Activated CD4-positive, CD25-positive, alpha-beta regulatory T cell treated with anti-CD3 and anti-CD28 coated beads, Interleukin-2, amount 50 U/mL, for 72 hours (primary cell): ENCODE data around the gene INTS13.
"Not testable (repeated sequence)": the region's sequence is repeated elsewhere in the genome, so short reads cannot be mapped to it uniquely, and the experiment has no call there.

Experiments used
- DNase-seq: peaks from one replicate; pipeline ENCODE4 v3.0.0; 2021

Gene INTS13

DNA sequence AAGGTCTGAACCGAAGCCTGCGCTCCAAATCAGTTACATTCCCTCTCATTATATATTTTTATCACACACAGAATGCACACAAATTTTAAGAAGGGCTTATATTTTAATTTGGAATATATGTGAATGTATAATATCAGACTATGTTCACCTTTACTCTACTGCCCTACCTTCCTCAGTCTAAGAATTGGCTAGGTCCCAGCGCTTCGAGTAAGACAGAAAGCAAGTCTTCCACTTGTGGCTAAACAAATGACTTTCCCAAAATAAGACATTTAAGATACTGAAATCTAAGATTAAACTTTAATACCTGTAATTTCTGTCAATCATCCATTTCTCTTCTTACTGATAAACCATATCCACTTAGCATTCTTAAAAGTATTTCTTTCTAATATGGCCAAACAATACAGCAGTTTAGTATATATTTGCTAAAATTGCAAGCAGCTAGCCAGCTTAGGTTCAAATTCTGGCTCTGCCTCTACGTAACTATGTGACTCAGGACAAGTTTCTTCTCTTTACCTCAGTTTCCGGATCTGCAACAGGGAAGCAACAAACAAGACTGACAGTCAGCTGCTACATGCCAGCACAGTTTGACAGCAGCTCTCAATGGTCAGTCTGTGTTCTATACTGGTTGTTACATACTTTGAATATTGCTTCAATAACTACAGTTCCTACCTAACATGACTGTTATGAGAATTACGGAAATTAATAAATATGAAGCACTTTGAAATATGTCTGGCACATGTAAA, 2.0 kb downstream of the INTS13 start:
- DNase-seq, result no peak

DNA sequence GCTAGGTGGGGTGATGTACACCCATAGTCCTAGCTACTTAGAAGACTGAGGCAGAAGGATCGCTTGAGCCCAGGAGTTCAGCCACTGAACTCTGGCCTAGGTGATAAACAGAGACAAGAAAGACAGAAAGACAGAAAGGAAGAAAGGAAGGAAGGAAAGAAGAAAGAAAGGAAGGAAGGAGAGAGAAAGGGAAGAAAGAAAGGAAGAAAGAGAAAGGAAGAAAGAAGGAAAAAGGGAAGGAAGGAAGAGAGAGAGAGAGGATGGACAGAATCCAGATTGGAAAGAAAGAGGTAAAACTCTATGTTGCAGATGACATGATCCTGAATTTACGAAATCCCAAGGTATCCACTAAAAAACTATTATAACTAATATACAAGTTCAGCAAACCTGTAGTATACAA, 8.2 kb downstream of the INTS13 start:
- DNase-seq, result no peak

DNA sequence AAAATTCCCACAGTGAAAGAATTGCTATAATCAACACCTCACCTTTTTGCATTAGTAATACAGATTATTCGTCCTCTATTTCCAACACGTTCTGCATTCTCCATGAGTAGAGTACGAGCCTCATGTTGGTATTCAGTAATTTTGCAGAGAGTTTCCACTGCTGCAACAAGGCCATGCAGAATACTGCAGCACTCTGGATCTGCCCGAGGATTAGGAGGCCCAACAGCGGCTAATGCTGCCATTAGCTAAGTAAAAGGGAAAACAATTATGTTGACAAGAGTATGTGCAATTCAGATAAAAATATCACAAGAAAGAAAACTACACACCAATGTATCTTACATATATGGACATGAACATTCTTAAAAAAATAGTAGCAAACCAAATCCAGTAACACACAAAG, 9.1 kb downstream of the INTS13 start:
- no peak for DNase-seq

DNA sequence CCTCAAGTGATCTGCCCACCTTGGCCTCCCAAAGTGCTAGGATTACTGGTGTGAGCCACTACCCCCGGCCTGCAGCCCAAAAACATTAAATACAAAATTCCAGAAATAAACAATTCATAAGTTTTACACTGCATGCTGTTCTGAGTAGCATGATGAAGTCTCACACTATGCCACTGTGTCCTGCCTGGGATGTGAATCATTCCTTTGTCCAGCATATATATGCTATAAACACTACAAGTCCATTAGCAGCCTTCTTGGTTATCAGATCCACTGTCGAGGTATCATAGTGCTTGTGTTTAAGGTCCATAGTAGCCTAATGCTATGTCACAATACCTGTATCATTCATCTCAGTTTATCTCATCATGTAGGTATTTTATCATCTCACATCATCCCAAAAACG, 15.9 kb downstream of the INTS13 start:
- DNase-seq, result no peak

DNA sequence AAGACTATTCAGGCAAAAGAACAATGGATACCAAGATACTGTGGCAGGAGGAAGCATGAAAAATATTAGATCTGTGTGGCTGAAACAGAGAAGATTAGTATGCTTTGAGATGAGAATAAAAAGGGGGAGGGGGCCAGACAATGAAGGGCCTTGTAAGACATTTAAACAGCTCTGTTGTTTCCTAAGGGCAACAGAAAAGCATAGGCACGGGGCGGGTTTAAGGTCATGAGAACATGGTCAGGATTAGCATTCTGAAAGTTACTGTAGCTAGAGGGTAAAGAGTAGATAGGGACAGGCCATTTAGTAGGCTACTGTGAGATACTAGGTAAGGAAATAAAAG, 18.6 kb downstream of the INTS13 start:
- DNase-seq, result no peak

DNA sequence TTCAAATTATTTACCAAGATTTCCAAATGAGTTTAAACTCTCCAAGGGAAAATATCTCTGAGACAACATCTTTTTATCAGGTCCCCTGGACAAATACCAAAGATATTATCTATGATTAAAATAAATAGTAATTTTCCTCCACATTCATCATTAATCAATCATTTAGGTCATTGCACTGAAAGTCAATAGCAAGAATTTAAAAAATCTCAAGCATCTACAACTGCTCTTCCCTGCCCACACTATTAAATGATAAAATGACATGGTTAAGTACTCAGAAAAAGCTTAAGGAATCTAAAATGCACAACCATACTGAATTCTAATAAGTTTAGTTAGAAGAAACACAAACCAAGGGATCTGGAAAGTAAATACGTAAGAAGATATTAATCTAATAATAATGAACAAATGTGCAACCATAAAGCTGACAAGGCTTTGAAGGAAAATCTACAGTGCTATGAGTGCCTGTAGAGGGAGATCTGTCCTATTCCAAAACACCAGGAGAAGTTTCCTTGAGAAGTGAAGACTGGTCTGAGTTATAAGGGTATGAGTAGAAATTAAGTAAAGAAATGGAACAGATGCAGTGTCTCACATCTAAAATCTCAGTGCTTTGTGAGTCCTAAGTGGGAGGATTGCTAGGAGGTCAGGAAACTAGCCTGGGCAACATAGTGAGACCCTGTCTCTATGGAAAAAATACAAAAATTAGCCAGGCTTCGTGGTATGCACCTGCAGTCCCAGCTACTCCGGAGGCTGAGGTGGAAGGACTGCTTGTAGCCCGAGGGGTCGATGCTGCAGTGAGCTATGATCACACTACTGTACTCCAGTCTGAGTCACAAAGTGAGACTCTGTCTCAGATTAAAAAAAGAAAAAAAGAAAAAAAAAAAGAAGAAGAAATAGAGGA, 19.2 kb downstream of the INTS13 start:
- DNase-seq, result no peak

DNA sequence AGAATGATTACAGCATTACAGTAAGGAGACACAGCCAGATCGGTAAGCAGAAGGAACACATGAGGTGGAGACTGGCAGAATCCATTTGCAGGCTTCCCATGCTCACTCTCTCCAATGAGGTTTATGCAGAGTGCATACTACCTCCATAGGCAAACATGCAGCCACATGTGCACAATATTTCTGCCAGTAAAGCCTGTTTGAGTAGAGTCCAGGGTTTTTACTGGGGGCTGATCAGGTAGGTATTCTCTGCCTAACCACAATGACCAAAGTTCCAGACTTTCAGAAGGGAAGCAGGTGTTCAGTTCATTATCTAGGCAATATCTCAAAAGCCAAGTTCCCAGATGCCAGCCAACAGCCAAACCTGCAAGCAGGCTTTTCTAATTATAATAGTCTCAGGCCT, 31.1 kb downstream of the INTS13 start:
- DNase-seq, result no peak

DNA sequence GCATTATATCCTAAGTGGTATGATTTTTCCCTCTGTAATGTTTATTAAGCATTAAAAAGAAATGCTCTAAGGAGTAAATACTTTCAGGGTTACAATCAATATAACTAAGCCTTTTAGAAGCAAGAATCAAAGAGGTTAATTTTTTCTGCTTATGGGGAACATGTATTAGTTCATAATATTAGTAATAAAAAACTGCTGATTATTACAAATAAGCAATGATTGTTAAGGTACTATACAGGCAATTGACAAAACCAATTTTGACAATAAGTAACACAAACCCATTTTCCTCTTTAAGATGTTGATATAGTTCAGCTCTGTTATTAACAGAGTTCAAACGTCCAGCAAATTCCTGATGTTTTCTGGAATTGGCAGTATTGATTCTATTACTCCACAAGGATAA, 31.8 kb downstream of the INTS13 start:
- no peak for DNase-seq

DNA sequence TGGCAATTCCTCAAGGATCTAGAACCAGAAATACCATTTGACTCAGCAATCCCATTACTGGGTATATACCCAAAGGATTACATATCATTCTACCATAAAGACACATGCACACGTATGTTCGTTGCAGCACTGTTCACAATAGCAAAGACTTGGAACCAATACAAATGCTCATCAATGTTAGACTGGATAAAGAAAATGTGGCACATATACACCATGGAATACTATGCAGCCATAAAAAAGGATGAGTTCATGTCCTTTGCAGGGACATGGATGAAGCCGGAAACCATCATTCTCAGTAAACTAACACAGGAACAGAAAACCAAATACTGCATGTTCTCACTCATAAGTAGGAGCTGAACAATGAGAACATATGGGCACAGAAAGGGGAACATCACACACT, 34.4 kb downstream of the INTS13 start:
- not testable (repeated sequence) for DNase-seq

DNA sequence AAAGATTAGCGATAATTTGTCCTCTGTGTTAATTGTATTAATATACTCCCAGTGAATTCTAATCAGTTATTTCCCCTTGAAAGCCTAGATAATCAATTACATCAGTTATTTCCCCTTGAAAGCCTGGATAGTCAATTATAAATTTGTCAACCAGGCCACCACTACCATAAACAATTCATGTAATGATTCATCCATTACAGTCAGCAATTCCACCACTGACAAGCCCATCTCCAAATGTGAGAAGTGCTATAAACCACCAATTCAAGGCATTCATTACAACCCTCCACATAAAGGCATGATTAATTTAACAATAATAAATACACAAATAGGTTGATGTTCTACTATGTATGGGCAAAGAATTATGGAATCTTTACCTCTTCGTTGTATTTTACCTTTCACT, 40.9 kb downstream of the INTS13 start:
- no peak for DNase-seq

DNA sequence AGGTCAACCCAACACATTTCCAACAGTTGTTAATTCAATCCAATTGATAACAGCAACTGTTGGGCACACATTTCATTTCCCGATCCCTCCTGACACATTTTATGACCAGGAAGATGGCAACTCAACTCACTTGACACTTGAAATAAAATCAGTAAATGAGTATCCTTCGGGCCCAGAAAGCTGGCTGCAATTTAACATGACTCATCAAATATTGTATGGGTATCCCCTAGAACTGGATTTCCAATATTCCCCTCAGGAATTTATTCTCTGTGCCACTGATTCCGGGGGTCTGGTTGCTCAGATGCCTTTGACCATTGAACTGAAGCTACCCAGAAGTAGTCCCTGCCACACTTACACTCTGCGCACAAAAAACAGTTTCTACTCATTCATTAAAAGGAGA, 42.1 kb downstream of the INTS13 start:
- DNase-seq, result no peak

DNA sequence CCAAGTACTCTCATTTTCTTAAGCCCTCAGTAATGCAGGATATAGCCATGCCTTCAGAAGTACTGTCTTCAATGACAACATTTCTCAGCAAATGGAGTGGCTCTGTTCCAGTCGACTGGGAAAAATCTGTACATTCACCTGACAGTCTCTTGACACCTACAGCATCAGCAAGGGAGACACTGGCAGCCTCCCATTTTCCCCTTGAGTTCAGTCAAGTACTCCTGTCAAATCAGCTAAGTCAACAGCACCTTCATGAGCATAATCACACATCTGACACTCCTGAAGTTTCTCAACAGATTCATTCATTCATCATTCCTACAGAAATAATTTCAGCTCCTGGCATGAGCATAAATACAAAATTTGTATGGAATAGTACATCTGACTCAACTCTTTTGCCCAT, 46.1 kb downstream of the INTS13 start:
- DNase-seq, result no peak

DNA sequence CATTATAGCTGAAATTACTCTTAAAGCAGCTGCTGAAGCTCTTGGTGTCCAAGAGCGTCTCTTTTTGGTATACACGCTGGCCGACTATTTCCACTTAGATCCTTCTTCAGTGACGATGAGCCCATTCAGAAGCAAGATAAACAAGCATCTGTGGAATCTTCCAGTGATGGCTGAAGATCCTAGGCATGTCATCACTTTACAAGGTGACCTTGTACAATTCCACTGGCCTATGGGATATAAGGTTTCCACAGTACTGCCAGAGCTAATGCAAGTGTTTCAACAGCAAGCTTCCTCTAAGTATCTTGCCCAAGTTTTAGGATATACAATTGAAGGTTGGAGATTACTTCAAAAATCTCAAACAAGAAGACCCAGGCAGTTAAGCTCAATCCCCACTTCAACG, 47.0 kb downstream of the INTS13 start:
- DNase-seq, result no peak

DNA sequence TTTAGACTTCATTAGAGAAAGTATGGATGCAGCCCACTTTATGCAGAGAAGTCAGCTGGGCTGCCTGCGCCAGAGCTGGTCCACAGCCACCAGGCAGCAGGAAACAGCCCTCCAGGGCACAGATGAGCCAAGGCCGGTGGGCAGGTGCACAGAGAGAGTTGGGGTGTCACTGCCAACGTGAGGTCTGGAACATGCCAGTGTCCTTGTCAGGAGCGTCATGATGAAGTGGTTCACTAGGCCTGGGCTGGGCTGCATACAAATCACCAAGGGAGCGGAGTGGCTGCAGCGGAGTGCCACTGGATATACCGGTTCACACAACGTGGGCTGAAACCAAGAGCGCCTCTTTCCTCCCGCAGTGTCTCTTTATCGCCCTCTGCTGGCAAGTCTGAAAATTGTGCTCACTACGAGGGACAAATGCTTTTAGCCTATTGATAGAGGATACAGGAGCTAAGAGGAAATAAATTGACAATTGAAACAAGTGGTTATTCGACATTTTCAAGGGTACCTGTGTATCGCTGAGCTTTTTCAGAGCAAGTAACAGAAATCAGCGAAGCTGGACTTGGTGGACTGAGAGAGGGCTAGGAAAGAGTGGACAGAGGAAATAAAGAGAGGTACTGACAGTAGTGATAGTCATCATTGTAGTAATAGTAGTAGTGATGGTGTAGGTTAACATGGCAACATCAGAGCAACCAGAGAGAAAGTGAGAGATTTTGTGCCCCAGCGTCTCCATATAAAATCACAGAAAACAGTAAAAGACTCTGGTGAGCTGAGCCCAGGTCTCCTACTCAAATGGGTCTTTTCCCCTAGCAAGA, 52.8 kb downstream of the INTS13 start:
- DNase-seq, result peak; percentile 77

DNA sequence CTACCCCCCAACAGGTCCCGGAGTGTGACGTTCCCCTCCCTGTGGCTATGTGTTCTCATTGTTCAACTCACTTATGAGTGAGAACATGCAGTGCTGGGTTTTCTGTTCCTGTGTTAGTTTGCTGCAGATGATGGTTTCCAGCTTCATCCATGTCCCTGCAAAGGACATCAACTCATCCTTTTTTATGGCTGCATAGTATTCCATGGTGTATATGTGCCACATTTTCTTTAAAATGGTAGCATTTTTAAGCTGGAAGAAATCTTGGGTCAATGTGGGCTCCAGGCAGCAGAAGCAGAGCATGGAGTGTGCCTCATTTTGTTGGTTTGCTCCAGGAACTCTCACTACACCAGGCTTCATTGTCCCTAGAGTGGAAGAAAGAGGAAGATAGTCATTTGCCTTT, 57.2 kb downstream of the INTS13 start:
- no peak for DNase-seq

DNA sequence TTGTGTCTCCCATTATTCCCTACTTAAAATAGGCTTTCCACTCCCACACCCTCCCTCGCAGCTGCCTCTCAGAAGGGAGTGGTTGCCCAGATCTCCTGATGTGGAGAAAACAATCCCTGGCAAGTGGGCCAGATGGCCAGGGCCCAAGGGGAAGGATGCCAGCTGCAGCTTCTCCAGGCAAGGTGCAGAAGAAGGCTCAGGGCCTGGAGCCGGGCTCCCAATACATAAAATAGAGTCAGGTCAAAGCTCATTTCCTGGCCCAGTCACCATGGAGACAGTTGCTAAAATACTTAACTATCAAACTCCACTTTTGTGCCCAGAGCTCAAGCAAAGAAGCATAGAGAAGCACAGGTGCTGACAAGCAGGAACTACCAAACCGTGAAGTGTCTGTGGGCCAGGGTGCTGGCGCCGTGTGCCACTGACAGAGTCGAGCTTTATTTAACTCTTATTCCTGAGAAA, 59.1 kb downstream of the INTS13 start:
- no peak for DNase-seq

DNA sequence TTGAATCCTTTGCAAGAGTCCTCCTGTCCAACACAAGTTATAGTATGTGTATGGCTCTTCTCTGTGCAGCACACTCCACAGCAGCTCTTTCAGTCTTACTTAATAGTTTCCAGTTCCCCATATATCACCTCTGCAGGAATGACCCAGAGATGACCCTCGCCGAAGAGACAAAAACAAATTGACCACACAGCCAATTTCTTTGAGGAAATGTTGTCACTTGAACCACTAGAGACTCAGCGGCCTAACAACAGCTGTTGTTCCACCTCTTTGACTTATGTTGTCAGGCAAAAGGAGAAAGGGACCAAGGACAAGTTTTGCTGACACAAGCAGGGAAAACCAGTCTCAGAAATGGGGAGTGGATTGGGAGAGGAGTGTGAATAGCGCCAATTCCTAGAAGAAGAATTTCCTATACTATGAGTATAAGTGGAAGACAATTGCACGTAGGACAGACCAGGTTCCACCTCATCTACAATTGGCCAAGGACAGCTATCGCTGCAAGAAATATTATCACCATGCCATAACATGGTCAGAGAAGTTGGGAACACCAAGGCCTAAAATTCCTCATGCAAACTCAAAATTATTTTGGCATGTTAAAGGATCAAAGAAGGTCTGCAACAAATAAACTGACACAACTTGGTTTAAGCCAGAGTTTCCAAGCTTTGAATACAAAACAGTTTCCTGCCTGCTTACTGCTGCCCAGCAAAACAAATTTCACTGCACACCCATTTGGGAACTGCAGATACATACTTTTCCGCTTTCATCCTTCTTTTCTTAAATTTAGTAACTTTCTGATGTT, 63.1 kb downstream of the INTS13 start:
- no peak for DNase-seq

DNA sequence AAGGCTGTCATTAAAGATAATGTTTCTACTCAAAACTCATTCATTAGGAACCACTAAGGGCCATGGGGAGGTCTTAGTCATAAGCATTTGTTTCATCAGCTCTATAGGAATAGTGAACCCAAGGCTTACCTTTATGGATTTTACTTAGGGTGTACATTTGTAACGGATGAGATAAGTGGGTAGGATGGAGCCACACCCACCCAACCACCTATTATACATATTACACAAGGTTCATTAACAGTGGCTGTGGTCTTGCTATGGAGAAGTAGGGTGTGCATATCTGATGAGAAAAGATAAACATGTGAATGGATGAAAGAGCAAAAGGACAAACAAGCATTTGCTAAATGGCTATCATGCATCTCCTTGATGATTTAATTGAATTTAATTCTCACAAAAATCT, 65.2 kb downstream of the INTS13 start:
- no peak for DNase-seq

DNA sequence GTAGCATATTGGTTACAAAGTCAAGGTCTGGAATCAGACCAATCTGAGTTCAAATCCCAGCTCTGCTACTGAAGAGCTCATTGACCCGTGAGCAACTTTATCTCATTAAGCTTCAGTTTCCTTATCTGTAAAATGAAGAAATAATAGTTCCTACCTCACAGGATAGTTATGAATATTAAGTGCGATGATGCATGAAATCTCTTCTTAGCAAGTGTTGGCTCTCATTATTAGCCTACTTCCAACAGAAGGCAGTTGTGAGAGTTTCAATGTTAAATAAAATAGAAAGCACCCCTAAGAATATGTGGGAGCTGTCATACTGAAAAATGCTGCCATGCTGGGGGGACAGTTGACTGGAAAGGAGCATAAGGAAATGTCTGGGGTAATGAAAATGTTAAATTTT, 65.8 kb downstream of the INTS13 start:
- DNase-seq, result no peak

DNA sequence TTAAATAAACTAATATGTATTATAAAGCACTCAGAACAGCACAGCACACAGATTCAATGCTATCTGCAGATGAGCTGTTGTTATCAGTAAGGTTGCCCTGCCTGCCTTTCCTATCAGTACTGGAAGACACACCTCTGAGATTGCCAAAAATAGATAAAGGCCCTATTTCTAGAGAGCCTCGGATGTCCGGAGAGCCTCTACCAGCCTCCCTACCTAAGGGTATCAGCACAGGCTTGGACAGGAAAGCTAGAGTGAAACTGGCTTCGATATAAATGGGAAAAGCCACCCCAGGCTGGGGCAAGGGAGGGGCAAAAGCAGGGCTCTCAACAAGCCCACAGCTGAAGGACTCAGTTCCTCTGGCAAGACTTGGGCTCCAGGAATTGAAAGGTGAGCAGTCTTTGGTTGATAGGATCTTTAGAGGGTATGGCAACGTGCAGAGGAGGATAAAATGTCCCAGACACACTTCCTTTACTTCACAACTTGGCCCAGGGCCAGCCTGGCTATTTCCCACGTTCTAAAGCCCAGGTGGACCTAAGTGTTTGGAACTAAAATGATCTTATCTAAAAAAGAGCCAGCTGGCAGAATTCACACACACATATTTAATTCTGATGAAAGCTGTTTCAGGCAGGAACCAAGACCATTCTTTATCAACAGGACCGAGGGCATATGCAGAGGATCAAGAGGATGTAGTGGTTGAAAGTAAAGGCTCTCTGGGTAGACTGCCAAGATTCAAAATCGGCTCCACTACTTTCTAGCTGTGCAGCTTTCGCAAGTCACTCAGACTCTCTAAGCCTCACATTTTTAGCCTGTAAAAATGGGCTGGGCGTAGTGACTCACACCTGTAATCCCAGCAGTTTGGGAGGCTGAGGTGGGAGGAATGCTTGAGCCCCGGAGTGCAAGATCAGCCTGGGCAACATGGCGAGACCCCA, 67.0 kb downstream of the INTS13 start:
- DNase-seq, result no peak

DNA sequence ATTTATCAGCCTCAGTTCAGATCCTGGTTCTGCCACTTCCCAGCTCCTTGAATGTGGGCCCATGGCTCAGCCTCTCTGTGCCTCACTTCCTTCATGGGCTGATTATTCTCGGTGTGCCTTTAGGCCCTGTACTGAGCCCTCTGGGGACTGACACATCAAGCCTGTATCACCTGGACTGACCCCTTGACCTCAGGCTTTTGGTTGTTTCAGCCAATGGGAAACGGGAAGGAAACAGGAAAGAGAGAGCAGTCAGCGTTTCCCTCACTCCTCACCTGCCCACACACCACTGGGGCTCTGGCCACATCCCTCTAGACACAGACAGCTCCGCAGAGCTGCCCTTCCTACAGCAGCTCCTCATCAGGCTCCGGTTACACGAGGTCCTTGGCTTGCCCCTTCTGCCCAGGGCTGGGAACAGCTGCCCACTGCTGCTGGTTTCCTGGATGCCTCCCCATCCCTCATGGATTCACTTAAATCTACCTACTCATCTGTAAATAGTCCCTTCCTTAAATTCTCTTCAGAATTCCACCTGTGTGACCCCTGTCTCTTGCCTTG, 67.8 kb downstream of the INTS13 start:
- DNase-seq, result no peak
